ENCODE measurements around the gene CAMSAP2. TPM values are rescaled to one million over a fixed set of nuclear protein-coding genes. Genes with fewer than 3 reads are reported as not detected.

The CAMSAP2 gene
- total and polyA plus RNA-seq, 2 of the 4 experiments (the other 2 are of a cell fraction) = 8.3 to 29.4 TPM

DNA sequence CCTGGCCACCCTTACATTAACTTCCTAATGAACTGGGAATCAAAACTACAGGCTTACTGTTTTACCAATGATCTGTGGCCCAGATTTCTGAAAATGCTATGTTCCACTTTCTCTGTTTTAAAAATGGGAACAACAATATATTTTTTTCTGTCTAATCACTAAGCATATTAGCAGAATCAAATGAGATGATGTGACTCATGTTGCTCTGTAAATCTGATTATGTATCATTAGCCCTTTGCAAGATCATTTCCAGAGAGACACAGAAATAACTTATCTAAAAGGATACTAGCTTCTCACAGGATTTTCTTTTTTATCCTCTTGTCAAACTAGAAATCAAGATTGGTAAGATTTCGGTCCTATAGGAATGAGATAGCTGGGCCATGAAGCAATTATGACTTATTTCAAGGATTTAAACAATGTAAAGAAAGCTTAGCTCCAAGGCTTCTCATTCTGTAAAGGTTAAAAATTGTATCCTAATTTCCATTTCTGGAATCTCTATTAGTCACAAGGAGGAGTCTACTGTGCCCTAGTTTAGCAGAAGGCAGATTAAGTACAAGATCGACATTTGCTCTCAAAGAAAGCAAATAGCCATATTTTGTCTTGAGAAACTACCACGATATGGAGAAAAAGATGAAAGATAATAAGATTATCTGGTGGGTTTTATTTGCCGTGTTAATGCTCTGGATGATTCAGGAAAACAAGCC lies 32.4 kb upstream of the CAMSAP2 start:
- no peak overlapping the region for H4K8ac ChIP-seq (ENCODE audit: low read depth in 2 of 2, low read length in 2 of 2)
- ChIA-PET POLR2A (ENCODE audit: unreplicated experiment) (no interaction called here), CTCF (interaction anchor here (1.2 kb wide), 1 partner anchor 12 kb away, joined by 4 read pairs; no protein-coding TSS in a partner anchor)
- no peak overlapping the region for H2AK5ac ChIP-seq (ENCODE audit: low read depth, low read length)
- dilution Hi-C loops (cut with HindIII; ENCODE audit: low sequenced_read_pairs, unreplicated experiment) = no loop called here
- TF ChIP-seq NFE2L2 (IDR thresholded peaks at IDR 0.05; ENCODE audit: low read depth, low read length) (no peak), CHD1 (IDR thresholded peaks at IDR 0.05; ENCODE audit: low read depth, low read length) (no peak), POLR2A (IDR thresholded peaks at IDR 0.05; ENCODE audit: low read depth, low read length) (no peak), CEBPB (IDR thresholded peaks at IDR 0.05; ENCODE audit: low read depth, low read length) (no peak), BHLHE40 (IDR thresholded peaks at IDR 0.05; ENCODE audit: low read depth, low read length) (no peak), MXI1 (IDR thresholded peaks at IDR 0.05; ENCODE audit: borderline replicate concordance, low read depth, low read length) (no peak), RCOR1 (IDR thresholded peaks at IDR 0.05; ENCODE audit: insufficient replicate concordance, low read length) (no peak), SMC3 (IDR thresholded peaks at IDR 0.05; ENCODE audit: low read depth, low read length) (no peak), RFX5 (IDR thresholded peaks at IDR 0.05; ENCODE audit: low read depth, low read length) (no peak), MAZ (IDR thresholded peaks at IDR 0.05; ENCODE audit: borderline replicate concordance, low read depth, low read length) (no peak), RAD21 (IDR thresholded peaks at IDR 0.05; ENCODE audit: low read length) (no peak), MAFK (IDR thresholded peaks at IDR 0.05; ENCODE audit: low read depth, low read length) (no peak), FOS (IDR thresholded peaks at IDR 0.05; ENCODE audit: low read depth, low read length) (no peak)
- TF ChIP-seq, protein P1, sequence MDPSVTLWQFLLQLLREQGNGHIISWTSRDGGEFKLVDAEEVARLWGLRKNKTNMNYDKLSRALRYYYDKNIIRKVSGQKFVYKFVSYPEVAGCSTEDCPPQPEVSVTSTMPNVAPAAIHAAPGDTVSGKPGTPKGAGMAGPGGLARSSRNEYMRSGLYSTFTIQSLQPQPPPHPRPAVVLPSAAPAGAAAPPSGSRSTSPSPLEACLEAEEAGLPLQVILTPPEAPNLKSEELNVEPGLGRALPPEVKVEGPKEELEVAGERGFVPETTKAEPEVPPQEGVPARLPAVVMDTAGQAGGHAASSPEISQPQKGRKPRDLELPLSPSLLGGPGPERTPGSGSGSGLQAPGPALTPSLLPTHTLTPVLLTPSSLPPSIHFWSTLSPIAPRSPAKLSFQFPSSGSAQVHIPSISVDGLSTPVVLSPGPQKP (IDR thresholded peaks at IDR 0.05; ENCODE audit: borderline replicate concordance, low read depth, low read length) = no peak
- TF ChIP-seq, protein P2, sequence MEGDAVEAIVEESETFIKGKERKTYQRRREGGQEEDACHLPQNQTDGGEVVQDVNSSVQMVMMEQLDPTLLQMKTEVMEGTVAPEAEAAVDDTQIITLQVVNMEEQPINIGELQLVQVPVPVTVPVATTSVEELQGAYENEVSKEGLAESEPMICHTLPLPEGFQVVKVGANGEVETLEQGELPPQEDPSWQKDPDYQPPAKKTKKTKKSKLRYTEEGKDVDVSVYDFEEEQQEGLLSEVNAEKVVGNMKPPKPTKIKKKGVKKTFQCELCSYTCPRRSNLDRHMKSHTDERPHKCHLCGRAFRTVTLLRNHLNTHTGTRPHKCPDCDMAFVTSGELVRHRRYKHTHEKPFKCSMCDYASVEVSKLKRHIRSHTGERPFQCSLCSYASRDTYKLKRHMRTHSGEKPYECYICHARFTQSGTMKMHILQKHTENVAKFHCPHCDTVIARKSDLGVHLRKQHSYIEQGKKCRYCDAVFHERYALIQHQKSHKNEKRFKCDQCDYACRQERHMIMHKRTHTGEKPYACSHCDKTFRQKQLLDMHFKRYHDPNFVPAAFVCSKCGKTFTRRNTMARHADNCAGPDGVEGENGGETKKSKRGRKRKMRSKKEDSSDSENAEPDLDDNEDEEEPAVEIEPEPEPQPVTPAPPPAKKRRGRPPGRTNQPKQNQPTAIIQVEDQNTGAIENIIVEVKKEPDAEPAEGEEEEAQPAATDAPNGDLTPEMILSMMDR (conservative IDR thresholded peaks at IDR 0.05; ENCODE audit: low read depth, low read length) = no peak
- TF ChIP-seq, protein P3, sequence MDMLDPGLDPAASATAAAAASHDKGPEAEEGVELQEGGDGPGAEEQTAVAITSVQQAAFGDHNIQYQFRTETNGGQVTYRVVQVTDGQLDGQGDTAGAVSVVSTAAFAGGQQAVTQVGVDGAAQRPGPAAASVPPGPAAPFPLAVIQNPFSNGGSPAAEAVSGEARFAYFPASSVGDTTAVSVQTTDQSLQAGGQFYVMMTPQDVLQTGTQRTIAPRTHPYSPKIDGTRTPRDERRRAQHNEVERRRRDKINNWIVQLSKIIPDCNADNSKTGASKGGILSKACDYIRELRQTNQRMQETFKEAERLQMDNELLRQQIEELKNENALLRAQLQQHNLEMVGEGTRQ (IDR thresholded peaks at IDR 0.05; ENCODE audit: low read depth, low read length) = no peak
- no peaks in the 10 kb centered on the region for H3K79me1 ChIP-seq (ENCODE audit: low read depth in 1 of 2, low read length in 2 of 2)
- ATAC-seq (ENCODE audit: low read depth) (no peak), DNase-seq (no peak)
- WGBS, 2 experiments (ENCODE audit: extremely low coverage in 2 of 2, insufficient read length in 1 of 2) = no CpG with 5 or more reads among the region's 4 CpGs
- no peak overlapping the region for H3K56ac ChIP-seq (ENCODE audit: extremely low read depth, insufficient read depth, low read length)
- no TSS peak for BruUV-seq (replicated peaks)
- H3K14ac ChIP-seq (replicated peaks; ENCODE audit: low read depth, low read length) = no peak overlapping the region
- H2BK20ac ChIP-seq (ENCODE audit: low read depth, low read length) = no peak overlapping the region
- no peak overlapping the region for H3K4ac ChIP-seq (ENCODE audit: low read depth, low read length)
- no peak overlapping the region for H3K23ac ChIP-seq (ENCODE audit: low read depth, low read length)
- no peak overlapping the region for H2BK5ac ChIP-seq (ENCODE audit: low read depth, low read length, poor library complexity, severe bottlenecking)
- H3K27ac ChIP-seq (ENCODE audit: insufficient read depth, low read length) = no peak overlapping the region
- intact Hi-C loops (cut with micrococcal nuclease) = no loop called here
- no peaks in the 10 kb centered on the region for H3K9me3 ChIP-seq (ENCODE audit: control insufficient read depth, insufficient read depth, low read length)
- H3K36me3 ChIP-seq (ENCODE audit: control insufficient read depth, insufficient read depth, low read length) = no peaks in the 10 kb centered on the region
- no peak overlapping the region for H4K5ac ChIP-seq (ENCODE audit: low read depth, low read length)
- H3K18ac ChIP-seq (ENCODE audit: low read depth, low read length) = no peak overlapping the region
- H3K4me2 ChIP-seq (ENCODE audit: low read depth, low read length) = no peak overlapping the region
- no peak overlapping the region for H2BK120ac ChIP-seq (ENCODE audit: low read depth, low read length)
- H3K9me1 ChIP-seq (ENCODE audit: insufficient read depth, low read length) = peaks cover 3% of the 10 kb centered on the region; the same call in 1 of the 2 replicates
- H3K4me1 ChIP-seq (ENCODE audit: control insufficient read depth, insufficient read depth, low read length) = no peaks in the 10 kb centered on the region
- H2AFZ ChIP-seq (replicated peaks; ENCODE audit: low read length, poor library complexity) = no peak overlapping the region
- no peak overlapping the region for H3K4me3 ChIP-seq (ENCODE audit: insufficient read depth, low read depth, low read length)
- H4K20me1 ChIP-seq (ENCODE audit: insufficient read depth, low read length) = no peaks in the 10 kb centered on the region
- H3K9ac ChIP-seq (ENCODE audit: low read depth, low read length) = no peak overlapping the region
- no peak overlapping the region for H2BK15ac ChIP-seq (ENCODE audit: low read depth, low read length)
- in situ Hi-C loops (cut with MboI; ENCODE audit: low sequenced_read_pairs) = no loop called here
- H4K91ac ChIP-seq (ENCODE audit: insufficient read depth, low read depth, low read length) = no peak overlapping the region
- H3K27me3 ChIP-seq (ENCODE audit: control insufficient read depth, insufficient read depth, low read length) = no peaks in the 10 kb centered on the region
- H2AK9ac ChIP-seq (replicated peaks; ENCODE audit: low read depth, low read length, poor library complexity) = no peak overlapping the region

All from IMR-90 (cell line).